ENCODE measurements around the gene INPP5D.

INPP5D gene

DNA sequence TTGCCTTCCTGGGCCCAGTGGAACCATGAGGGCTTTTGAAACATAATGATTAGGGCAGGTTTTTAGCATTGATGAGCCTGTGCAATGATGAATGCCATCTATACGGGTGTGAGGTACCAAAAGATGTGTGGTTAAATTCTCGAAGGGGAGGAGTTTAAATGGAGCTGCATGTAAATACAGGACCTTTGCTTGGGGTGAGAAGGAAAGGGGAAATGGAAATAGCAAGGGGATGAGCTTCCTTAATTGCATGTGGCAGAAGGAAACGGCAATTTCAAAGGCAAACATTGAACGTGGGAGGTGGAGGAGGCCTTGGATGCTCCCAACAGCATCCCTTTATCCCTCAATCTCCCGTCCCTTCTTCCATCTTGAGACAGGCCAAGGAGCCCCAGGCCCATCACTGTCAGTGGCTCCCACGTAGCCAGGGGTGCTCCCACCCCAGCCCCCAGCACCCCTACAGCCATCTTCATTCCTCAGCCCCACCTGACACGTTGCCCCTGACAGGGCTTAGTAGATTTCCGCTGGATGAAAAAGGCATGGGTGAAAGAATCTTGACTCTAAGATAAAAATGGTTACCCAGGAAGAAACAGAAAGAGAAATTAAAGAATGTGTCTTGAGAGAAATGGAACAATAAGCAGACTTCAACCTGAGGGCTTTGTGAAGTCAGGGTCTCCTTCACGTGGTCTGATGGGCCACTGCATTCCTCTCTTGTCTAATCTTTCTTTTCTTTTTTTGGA, 32.5 kb downstream of the INPP5D start:
- TF ChIP-seq, protein P1, sequence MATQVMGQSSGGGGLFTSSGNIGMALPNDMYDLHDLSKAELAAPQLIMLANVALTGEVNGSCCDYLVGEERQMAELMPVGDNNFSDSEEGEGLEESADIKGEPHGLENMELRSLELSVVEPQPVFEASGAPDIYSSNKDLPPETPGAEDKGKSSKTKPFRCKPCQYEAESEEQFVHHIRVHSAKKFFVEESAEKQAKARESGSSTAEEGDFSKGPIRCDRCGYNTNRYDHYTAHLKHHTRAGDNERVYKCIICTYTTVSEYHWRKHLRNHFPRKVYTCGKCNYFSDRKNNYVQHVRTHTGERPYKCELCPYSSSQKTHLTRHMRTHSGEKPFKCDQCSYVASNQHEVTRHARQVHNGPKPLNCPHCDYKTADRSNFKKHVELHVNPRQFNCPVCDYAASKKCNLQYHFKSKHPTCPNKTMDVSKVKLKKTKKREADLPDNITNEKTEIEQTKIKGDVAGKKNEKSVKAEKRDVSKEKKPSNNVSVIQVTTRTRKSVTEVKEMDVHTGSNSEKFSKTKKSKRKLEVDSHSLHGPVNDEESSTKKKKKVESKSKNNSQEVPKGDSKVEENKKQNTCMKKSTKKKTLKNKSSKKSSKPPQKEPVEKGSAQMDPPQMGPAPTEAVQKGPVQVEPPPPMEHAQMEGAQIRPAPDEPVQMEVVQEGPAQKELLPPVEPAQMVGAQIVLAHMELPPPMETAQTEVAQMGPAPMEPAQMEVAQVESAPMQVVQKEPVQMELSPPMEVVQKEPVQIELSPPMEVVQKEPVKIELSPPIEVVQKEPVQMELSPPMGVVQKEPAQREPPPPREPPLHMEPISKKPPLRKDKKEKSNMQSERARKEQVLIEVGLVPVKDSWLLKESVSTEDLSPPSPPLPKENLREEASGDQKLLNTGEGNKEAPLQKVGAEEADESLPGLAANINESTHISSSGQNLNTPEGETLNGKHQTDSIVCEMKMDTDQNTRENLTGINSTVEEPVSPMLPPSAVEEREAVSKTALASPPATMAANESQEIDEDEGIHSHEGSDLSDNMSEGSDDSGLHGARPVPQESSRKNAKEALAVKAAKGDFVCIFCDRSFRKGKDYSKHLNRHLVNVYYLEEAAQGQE (IDR thresholded peaks at IDR 0.05; ENCODE audit: low read depth), result no peak
- no peak for TF ChIP-seq RAD21 (IDR thresholded peaks at IDR 0.05; ENCODE audit: low read depth)
- TF ChIP-seq YY1 (IDR thresholded peaks at IDR 0.05; ENCODE audit: low read depth), result no peak
- TF ChIP-seq FOXM1 (IDR thresholded peaks at IDR 0.05; ENCODE audit: borderline replicate concordance, low read depth), result no peak
- TF ChIP-seq ZBTB7A (IDR thresholded peaks at IDR 0.05; ENCODE audit: low read depth), result no peak
- no peak for TF ChIP-seq CREB1 (IDR thresholded peaks at IDR 0.05; ENCODE audit: low read depth)
- TF ChIP-seq TCF12 (IDR thresholded peaks at IDR 0.05; ENCODE audit: low read depth), result no peak
- TF ChIP-seq TAF1 (IDR thresholded peaks at IDR 0.05; ENCODE audit: low read depth), result no peak
- no peak for TF ChIP-seq EP300 (IDR thresholded peaks at IDR 0.05; ENCODE audit: borderline replicate concordance)
- TF ChIP-seq TEAD4 (IDR thresholded peaks at IDR 0.05), result no peak
- no peak for TF ChIP-seq EGR1 (IDR thresholded peaks at IDR 0.05)
- TF ChIP-seq, protein P2, sequence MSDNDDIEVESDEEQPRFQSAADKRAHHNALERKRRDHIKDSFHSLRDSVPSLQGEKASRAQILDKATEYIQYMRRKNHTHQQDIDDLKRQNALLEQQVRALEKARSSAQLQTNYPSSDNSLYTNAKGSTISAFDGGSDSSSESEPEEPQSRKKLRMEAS (IDR thresholded peaks at IDR 0.05), result no peak
- no peak for TF ChIP-seq CEBPB (IDR thresholded peaks at IDR 0.05)
- TF ChIP-seq, protein P3, sequence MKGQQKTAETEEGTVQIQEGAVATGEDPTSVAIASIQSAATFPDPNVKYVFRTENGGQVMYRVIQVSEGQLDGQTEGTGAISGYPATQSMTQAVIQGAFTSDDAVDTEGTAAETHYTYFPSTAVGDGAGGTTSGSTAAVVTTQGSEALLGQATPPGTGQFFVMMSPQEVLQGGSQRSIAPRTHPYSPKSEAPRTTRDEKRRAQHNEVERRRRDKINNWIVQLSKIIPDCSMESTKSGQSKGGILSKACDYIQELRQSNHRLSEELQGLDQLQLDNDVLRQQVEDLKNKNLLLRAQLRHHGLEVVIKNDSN (IDR thresholded peaks at IDR 0.05), result no peak
- no peak for TF ChIP-seq NFIC (IDR thresholded peaks at IDR 0.05)

DNA sequence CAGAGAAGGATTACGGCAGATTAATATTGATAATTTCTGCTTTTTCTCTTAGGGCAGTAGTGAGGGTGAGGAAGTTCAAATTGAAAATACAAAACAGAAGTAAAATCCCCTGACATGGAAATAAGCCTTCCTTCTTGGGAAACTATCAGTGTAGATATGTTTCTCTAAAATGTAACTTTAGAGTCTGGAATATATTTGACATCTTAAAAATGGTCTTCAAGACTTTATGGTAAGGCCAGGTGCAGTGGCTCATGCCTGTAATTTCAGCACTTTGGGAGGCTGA, 33.0 kb downstream of the INPP5D start:
- TF ChIP-seq, protein P3 (IDR thresholded peaks at IDR 0.05), result no peak
- TF ChIP-seq TEAD4 (IDR thresholded peaks at IDR 0.05) (no peak), TCF12 (IDR thresholded peaks at IDR 0.05; ENCODE audit: low read depth) (no peak), EGR1 (IDR thresholded peaks at IDR 0.05) (no peak), EP300 (IDR thresholded peaks at IDR 0.05; ENCODE audit: borderline replicate concordance) (no peak), NFIC (IDR thresholded peaks at IDR 0.05) (no peak), RAD21 (IDR thresholded peaks at IDR 0.05; ENCODE audit: low read depth) (no peak), TAF1 (IDR thresholded peaks at IDR 0.05; ENCODE audit: low read depth) (no peak), YY1 (IDR thresholded peaks at IDR 0.05; ENCODE audit: low read depth) (no peak), FOXM1 (IDR thresholded peaks at IDR 0.05; ENCODE audit: borderline replicate concordance, low read depth) (no peak), ZBTB7A (IDR thresholded peaks at IDR 0.05; ENCODE audit: low read depth) (no peak)
- TF ChIP-seq, protein P2 (IDR thresholded peaks at IDR 0.05), result no peak
- TF ChIP-seq, protein P1 (IDR thresholded peaks at IDR 0.05; ENCODE audit: low read depth), result no peak

DNA sequence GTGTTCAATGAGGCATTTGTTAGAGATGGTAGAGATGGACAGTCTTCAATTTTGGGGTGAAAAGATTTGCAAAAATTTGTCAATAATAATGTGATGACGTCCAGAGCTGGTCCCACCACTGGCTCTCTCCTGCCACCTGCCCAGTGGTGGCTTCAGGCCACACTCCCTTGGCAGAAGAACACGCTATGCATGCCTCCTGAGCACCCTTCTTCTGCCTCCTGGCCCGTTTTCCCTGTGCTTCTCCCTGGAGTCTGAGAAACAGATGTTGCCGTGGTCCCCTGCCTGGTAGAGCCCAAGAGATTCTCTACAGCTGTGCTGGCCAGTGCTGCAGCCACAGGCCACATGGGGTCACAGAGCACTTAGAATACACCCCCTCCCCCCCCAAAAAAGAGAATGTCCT, 33.6 kb downstream of the INPP5D start:
- TF ChIP-seq, protein P2 (IDR thresholded peaks at IDR 0.05), result no peak
- TF ChIP-seq CEBPB (IDR thresholded peaks at IDR 0.05) (no peak), TCF12 (IDR thresholded peaks at IDR 0.05; ENCODE audit: low read depth) (no peak)

DNA sequence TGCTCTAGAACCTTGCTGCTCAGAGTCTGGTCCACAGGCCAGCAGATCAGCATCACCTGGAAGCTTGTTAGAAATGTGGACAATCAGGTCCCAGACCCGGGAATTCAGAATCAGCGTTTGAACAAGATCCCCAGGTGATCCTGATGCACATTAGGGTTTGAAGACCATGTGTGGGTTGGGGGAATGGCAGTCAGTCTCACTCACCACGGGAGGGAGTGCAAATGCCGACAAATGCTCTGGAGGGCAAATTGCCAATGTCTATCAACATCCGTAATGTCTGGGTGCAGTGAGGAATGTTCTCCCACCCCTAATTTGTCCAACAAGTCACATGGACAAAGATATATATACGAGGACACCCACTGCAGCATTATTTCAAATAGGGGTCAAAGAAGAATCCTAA, 34.5 kb downstream of the INPP5D start:
- peak; percentile 32; the same call in 1 of the 2 replicates for TF ChIP-seq RAD21 (IDR thresholded peaks at IDR 0.05; ENCODE audit: low read depth)
- TF ChIP-seq EGR1 (IDR thresholded peaks at IDR 0.05), result no peak
- no peak for TF ChIP-seq YY1 (IDR thresholded peaks at IDR 0.05; ENCODE audit: low read depth)
- TF ChIP-seq FOXM1 (IDR thresholded peaks at IDR 0.05; ENCODE audit: borderline replicate concordance, low read depth), result no peak

DNA sequence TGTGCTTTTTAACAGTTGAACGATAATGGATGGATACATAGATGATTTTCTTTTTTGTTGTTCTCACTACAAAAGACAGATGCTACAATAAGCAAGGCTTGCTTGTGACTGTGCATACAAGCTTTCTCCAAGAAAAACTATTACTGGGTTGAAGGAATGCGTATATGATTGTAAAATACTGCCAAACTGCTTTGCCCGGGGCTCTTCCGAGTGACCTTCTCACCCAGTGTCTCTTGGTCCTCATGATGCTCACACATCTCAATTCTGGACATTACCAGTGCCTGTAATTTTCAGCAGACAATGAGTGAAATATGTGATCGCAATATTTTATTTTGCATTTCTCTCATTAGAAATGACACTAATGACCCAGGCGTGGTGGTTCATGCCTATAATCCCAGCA, 35.9 kb downstream of the INPP5D start:
- TF ChIP-seq, protein P1 (IDR thresholded peaks at IDR 0.05; ENCODE audit: low read depth), result no peak
- TF ChIP-seq RAD21 (IDR thresholded peaks at IDR 0.05; ENCODE audit: low read depth), result no peak
- no peak for TF ChIP-seq ZBTB7A (IDR thresholded peaks at IDR 0.05; ENCODE audit: low read depth)
- no peak for TF ChIP-seq NFIC (IDR thresholded peaks at IDR 0.05)
- no peak for TF ChIP-seq EP300 (IDR thresholded peaks at IDR 0.05; ENCODE audit: borderline replicate concordance)
- no peak for TF ChIP-seq FOXM1 (IDR thresholded peaks at IDR 0.05; ENCODE audit: borderline replicate concordance, low read depth)
- no peak for TF ChIP-seq CEBPB (IDR thresholded peaks at IDR 0.05)
- TF ChIP-seq TCF12 (IDR thresholded peaks at IDR 0.05; ENCODE audit: low read depth), result no peak
- TF ChIP-seq TAF1 (IDR thresholded peaks at IDR 0.05; ENCODE audit: low read depth), result no peak
- no peak for TF ChIP-seq TEAD4 (IDR thresholded peaks at IDR 0.05)
- no peak for TF ChIP-seq CREB1 (IDR thresholded peaks at IDR 0.05; ENCODE audit: low read depth)
- TF ChIP-seq, protein P3 (IDR thresholded peaks at IDR 0.05), result no peak
- TF ChIP-seq, protein P2 (IDR thresholded peaks at IDR 0.05), result no peak
- no peak for TF ChIP-seq YY1 (IDR thresholded peaks at IDR 0.05; ENCODE audit: low read depth)
- TF ChIP-seq EGR1 (IDR thresholded peaks at IDR 0.05), result no peak
